ENCODE measurements around the gene NDC80. TPM values are rescaled to one million over a fixed set of nuclear protein-coding genes. Genes with fewer than 3 reads are reported as not detected.

Gene NDC80
- total and polyA plus RNA-seq, 9 of the 15 experiments (the other 6 are each of a cell fraction or from before 2014, with no cell fraction given): 65.2 to 97.9 (median 83.3) TPM

- TF ChIP-seq, protein P1, sequence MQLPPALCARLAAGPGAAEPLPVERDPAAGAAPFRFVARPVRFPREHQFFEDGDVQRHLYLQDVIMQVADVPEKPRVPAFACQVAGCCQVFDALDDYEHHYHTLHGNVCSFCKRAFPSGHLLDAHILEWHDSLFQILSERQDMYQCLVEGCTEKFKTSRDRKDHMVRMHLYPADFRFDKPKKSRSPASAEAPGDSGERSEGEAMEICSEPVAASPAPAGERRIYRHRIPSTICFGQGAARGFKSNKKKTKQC (CRISPR knock-in tag; IDR thresholded peaks at IDR 0.05): 0 out of 2 replicates have a peak, but pooled peaks have one; percentile 23
- TF ChIP-seq ZFP30 (CRISPR knock-in tag; IDR thresholded peaks at IDR 0.05; ENCODE audit: borderline replicate concordance) (no peak), ZNF282 (CRISPR knock-in tag; IDR thresholded peaks at IDR 0.05) (no peak), RBFOX2 (IDR thresholded peaks at IDR 0.05; ENCODE audit: low read depth, low read length) (peak; percentile 82), ZFP1 (CRISPR knock-in tag; IDR thresholded peaks at IDR 0.05) (no peak), ZNF224 (CRISPR knock-in tag; IDR thresholded peaks at IDR 0.05) (no peak), ZNF75A (CRISPR knock-in tag; IDR thresholded peaks at IDR 0.05) (no peak), ETV1 (tag; conservative IDR thresholded peaks at IDR 0.05; ENCODE audit: low read depth) (no peak), C11orf30 (IDR thresholded peaks at IDR 0.05; ENCODE audit: low read depth) (no peak), U2AF1 (optimal IDR thresholded peaks at IDR 0.05; ENCODE audit: low read depth, low read length) (no peak), ZBTB43 (CRISPR knock-in tag; IDR thresholded peaks at IDR 0.05) (peak; percentile 54; the same call in 1 of the 2 replicates), CEBPG (CRISPR knock-in tag; IDR thresholded peaks at IDR 0.05) (no peak), CEBPG (tag; conservative IDR thresholded peaks at IDR 0.05 in 1 of 2, IDR thresholded peaks at IDR 0.05 in 1 of 2) (no peak), ETV6 (IDR thresholded peaks at IDR 0.05; ENCODE audit: borderline replicate concordance in 1 of 2, low read depth in 2 of 2, low read length in 1 of 2) (no peak), ETV6 (CRISPR knock-in tag; IDR thresholded peaks at IDR 0.05; ENCODE audit: borderline replicate concordance) (no peak), CHD2 (IDR thresholded peaks at IDR 0.05; ENCODE audit: low read depth, low read length) (no peak), ZNF232 (CRISPR knock-in tag; IDR thresholded peaks at IDR 0.05) (no peak), ZNF407 (IDR thresholded peaks at IDR 0.05; ENCODE audit: low read depth) (no peak), BCOR (IDR thresholded peaks at IDR 0.05) (no peak), JUND (IDR thresholded peaks at IDR 0.05; ENCODE audit: borderline replicate concordance, low read depth, low read length) (no peak), JUND (tag; IDR thresholded peaks at IDR 0.05; ENCODE audit: borderline replicate concordance, low read depth, low read length) (0 out of 3 replicates have a peak, but pooled peaks have one; percentile 8), PML (IDR thresholded peaks at IDR 0.05; ENCODE audit: low read length) (no peak)
Measured at GRCh38 chr18:2655954-2656236, 84.5 kb downstream of the NDC80 start (continued).

All from K562 (cell line).